T47D (cell line): ENCODE results near the gene FERMT2.

Source experiments
- DNase-seq, 2 experiments: peaks; one replicate each; pipeline versions ENCODE4 v3.0.0 to v3.0.0-alpha.2; 2011 to 2012; ENCODE audit warnings: low read depth in 1 of 2, low spot score in 1 of 2
- JUND ChIP-seq: IDR thresholded peaks from 2 replicates; pipeline ENCODE4 v1.6.1; 2012; ENCODE audit warnings: low read depth
- in situ Hi-C: cut with HindIII; loops from 2 replicates; pipeline ENCODE4 v1.10.0; 2016; ENCODE audit warnings: low sequenced_read_pairs, low pct_unique_long_range_greater_than_20kb

Gene FERMT2

DNA sequence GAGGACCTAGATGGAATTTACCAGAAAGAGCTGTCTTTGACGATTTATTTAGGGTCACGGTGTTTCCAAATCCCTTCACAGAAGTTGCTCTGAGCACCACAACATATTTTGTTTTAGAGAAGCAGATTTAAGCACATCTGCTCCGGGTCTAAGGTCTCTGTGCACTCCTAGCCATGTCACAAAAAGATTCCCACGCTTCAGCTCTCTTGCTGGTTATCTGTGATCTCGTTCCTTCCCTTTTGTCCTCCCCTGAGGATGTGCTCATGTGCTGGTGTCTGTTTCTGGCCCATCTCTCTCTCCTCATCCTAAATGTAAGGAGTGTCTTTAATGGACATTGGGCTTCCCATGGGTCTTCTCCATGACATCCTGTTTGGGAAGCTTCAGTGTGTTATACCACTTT is 105.8 kb downstream of the FERMT2 start:
- DNase-seq, result no peak
- in situ Hi-C loops, result no loop called here
- TF ChIP-seq JUND, result no peak

DNA sequence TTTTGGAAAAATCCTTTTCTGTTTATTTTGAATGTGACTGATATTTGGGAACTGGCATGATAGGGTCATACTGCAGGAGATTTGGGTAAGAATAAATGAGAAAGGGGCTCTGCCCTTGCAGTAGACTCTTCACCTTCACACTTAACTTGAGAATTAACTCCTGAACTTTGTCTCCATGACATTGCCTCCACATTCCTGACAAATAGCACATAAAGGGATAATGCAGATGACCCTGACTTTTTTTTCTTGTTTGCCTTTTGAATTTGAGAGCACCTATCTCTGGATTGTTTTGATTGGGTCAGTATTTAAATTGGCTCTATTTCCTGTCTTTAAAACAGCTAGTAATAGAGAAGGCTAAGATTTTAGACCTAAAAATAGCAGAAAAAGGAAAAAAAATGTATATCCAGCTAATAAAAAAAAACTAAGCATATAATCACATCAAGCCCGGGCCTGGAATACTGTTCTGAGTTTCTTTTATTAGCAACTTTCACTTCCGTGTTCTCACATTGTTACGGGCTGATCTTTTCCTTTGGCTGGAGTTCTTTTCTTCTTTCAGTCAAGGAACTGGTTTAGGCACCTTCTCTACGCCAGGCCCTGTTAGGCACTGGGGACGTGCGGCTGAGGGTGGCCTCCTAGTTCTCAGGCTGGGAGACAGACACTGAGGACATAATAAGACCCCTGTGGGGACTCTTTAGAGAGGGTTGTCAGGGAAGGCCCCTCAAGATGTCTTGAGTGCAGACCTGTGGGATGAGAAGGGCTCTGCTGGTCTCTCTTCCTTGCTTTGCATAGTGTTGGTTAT is 106.4 kb downstream of the FERMT2 start:
- no peak for DNase-seq
- TF ChIP-seq JUND, result no peak
- in situ Hi-C loops, result no loop called here

DNA sequence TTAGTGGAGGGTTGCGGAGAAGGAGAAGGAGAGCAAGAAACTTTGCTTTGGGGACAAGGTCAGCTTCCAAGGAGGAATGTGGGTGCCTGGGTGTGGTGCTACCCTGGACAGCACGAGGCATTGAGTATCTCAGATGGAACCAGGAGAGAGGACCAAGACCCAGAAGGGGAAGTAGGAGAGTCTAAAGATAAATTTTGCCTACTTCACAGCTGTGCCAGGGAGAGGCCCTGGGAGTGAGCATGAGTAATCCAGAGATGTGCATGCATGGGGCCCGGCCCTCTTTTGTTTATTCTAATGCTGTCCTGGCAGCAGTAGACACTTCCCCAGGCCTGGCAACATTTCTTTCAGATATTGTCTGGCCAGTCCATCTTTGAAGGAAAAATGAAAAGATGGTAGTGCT is 110.0 kb downstream of the FERMT2 start:
- in situ Hi-C loops, result no loop called here
- no peak for DNase-seq
- no peak for TF ChIP-seq JUND

DNA sequence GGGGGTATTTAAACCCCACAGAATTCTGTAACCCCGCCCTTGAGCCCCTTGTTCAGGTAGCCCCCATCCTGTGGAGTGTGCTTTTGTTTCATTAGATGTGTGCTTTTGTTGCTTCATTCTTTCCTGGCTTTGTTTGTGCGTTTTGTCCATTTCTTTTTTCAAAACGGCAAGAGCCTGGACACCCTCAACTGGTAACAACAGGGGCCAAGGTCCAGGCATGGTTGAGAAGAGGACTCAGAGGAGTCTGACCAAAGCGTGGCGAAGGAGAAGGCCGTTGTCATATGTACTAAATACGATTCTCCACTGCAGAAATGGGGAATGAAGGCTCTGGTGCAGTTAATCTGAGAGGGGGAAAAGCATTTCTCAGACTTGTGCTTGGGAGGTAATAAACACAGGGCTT is 113.4 kb downstream of the FERMT2 start:
- TF ChIP-seq JUND, result no peak
- no peak for DNase-seq
- in situ Hi-C loops, result no loop called here

DNA sequence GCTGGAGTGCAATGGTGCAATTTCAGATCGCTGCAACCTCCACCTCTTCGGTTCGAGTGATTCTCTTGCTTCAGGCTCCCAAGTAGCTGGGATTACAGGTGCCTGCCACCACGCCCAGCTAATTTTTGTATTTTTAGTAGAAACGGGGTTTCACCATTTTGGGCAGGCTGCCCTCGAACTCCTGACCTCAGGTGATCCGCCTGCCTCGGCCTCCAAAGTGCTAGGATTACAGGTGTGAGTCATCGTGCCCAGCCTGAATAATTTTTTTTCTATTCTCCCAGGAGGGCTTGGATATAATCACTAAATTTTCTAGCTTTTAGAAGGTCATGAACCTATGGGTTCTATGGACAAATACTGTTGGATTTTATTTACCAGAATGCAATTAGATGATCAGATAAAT is 114.8 kb downstream of the FERMT2 start:
- DNase-seq, result no peak
- no peak for TF ChIP-seq JUND
- in situ Hi-C loops, result no loop called here

DNA sequence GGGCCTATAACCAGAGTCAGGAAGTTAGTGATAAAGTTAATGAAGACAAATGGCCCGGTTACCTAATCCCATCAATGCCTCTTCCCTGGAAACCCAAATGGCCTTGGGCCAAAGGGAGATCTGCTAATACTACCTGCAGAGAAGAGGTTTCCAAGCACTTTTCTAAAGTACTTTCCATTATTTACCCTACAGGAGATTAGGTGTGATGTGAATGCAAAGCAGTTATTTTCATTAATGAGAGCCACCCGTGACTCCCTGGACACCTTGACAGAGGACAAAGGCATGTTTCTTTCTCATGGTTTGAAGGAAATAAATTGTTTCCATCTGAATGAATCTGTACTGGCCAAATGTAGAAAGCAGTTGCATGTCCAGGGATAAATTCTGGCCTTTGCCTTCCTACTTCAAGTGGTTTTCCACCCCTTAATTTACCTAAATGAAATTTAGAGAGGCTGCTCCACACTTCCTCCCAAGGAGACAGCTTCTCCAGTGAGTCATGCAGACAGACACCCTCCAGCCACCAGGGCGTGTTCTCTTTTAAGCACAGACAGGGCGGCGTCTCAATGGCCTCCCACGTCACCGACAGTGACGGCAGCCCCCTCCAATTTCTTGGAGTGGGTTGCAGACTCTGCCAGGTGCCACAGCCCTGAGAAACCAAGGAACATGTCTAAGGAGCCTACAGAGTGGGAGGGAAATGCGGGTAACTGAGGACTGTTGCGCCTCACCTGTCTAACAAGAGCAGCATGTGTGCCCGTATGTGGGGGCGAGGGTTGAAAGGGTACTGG is 115.5 kb downstream of the FERMT2 start:
- no peak for DNase-seq
- TF ChIP-seq JUND, result no peak
- in situ Hi-C loops, result no loop called here

DNA sequence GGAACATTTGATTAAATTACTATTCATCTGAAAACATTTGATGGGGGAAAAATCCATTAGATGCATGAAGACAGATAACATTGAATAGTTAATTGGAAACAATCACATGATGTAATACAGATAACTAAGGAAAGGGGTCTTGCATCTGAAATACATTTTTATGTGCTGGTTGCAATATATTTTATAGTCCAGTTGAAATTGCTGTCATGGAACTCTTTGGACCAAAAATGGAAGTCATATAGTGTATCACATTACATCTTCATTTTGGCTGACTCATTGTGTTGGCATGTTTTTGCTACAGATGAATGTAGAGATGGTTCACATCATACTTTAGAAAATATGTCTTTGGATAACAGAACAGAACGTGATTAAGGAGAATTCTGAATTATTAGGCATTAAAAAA is 116.4 kb downstream of the FERMT2 start:
- in situ Hi-C loops, result no loop called here
- TF ChIP-seq JUND, result no peak
- no peak for DNase-seq

DNA sequence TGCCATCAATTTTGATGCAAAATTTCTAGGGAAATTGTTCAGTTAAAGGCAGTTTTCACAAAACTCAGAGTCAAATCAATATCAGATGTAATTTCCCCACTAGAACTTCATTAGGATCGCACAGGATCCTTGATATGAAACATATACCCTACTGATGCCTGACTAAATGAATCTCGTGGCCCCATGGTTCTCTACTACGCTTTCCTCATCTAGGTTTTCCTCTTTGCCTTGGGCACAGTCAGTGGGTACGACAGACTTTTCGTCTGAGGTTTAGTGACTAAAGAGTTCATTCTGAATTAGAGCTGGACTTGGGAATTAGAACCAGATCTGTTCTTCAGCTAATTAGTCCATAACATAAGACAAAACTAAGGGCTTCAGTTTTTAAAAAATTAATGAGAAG is 117.0 kb downstream of the FERMT2 start:
- TF ChIP-seq JUND, result no peak
- no peak for DNase-seq
- in situ Hi-C loops, result no loop called here

DNA sequence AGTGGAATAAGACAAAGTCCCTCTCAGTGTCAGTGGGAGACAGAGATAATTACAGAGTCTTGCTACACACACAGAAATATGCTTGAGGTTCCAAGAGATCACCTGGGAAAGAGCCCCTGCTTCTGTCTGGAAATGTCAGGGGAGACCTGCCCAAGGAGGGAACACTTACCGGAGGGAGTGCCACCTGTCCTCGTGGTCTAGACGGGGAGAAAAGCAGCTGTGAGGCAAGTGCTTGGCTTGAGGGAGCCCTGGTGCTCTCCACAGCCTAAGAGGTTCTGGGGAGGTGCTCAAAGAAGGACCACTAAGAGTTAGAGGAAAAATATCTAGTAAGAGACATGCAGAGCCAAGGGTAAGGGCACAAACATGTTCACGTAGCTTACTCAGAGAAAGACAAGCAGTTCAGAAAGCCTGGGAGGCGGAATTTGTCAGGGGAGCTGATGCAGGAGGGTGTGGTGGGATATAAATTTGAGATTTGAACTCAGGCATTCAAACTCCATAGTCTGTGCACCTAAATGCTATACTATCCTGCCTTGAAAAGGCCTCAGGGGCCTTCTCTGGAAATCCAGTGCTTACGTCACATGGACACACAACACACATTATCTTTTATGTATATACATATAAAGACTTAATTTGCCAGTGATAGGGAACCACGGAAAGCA is 121.2 kb downstream of the FERMT2 start:
- in situ Hi-C loops, result no loop called here
- no peak for DNase-seq
- TF ChIP-seq JUND, result no peak

DNA sequence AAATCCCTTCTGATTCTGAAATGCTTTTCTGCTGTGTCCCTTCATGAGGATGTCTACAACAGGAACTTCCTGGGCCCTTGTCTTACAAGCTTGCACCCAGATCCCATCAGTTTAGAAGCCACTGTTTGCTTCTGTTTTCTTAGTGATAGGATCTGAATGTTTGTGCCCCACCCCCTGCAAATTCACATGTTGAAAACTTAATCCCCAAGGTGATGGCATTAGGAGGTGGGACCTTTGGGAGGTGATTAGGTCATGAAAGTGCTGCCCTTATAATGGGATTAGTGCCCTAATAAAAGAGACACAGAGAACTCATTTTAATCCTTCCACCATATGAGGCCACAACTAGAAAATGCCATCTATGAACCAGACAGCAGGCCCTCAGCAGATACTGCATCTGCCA is 123.4 kb downstream of the FERMT2 start:
- no peak for DNase-seq
- TF ChIP-seq JUND, result no peak
- in situ Hi-C loops, result no loop called here

DNA sequence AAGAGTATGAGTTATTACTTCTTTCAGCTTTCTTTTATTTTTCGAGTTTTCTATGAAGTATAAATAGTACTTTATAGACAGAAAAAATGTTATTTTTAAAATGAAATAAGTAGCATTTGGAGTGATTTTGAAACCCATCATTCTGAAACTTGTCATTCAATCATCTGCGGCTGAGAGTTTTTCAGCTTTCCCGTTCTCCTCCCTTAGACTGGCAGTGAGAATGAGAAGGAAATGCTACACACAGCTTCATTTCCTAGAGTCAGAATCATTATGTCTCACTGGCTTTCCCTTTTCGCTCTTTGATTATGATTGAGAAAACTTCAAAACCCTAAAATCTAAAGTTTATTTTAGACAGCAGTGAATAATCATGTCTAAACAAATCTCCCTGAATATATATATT is 125.8 kb downstream of the FERMT2 start:
- no peak for DNase-seq
- no peak for TF ChIP-seq JUND
- in situ Hi-C loops, result no loop called here

DNA sequence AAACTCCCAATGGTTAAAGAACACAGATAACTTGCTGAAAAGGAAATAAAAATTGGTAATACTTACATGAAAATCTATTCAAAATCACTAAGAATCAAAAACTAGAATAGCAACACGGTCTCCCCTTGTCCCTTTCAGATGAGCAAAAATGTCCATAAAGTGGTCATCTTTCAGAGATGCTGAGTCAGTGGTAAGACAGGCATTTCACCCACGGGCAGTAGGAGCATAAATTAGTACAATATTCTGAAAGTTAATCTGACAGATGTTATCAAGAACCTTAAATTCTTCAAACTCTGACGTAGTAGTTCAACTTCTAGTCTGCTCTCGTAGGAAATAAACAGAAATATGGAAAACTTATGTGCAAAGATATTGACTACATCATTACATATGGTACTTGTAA is 126.4 kb downstream of the FERMT2 start:
- no peak for TF ChIP-seq JUND
- no peak for DNase-seq
- in situ Hi-C loops, result no loop called here

DNA sequence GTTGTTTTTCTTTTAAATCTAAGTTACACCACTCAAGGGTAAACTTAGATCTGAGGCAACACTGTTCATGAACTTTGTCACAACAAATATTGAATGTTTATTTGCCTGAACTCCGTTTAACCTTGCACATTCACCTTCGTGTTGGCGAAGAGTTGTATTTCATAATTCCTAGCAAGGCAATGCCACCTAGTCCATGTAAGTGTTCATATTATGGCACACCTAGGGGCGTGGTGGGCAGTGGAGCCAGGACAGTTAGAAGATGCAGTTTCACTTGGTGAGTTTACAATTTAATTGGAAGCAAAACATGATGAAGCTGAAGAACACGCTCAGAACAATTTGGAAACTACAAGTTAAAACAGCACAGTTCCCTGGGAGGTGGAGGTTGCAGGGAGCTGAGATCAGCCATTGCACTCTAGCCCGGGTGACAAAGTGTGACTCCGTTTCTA is 129.0 kb downstream of the FERMT2 start:
- in situ Hi-C loops, result no loop called here
- TF ChIP-seq JUND, result no peak
- DNase-seq, result peak in 1 of 2 experiments; percentile 29
